Neural cell (in vitro differentiated cells): ENCODE data around the gene PRKCA.

ENCODE experiments used
- EZH2 ChIP-seq: fragments of 200-600, 300-800 bp; shearing (Covaris generic), sonication (generic); IDR thresholded peaks from 2 replicates; pipeline ENCODE4 v1.6.1; 2014; ENCODE audit warnings: antibody characterized with exemption, low read length, borderline replicate concordance, mild to moderate bottlenecking; ENCODE audit not compliant: insufficient read depth, poor library complexity, severe bottlenecking
- TAF1 ChIP-seq: IDR thresholded peaks from 2 replicates; pipeline ENCODE4 v1.6.1; 2012; ENCODE audit warnings: low read depth
- TF ChIP-seq, protein P1 (sequence below): fragments of 450-650 bp; IDR thresholded peaks from 2 replicates; pipeline ENCODE4 v1.5.1; 2014; ENCODE audit warnings: antibody characterized with exemption, mild to moderate bottlenecking, moderate library complexity; ENCODE audit not compliant: poor library complexity, severe bottlenecking

DNA sequence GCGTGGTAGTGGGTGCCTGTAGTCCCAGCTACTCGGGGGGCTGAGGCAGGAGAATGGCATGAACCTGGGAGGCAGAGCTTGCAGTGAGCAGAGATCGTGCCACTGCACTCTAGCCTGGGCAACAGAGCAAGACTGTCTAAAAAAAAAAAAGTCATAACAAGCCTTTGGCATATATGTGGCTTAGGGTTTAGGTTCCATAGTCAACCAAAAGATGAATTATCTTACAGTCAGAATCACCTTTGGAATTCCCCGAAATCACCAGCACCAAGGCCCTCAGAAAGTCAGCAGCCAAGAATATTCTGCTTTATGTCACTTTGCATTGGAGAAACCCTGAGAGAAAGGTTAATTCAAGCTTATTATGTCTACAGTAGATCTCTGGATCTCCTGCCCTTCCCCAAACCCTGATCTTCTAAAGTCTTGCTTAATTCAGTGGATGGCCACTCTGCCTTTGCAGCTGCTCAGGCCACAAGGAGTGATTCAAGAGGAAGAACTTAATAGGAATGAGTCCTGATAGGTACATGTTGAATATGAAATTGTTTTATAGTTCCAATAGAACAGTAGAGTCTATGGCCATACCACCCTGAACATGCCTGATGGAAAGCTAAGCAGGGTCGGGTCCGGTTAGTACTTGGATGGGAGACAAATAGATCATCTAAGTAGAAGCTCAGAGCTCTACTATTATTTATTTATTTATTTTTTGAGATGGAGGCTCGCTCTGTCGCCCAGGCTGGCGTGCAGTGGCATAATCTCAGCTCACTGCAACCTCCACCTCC is 336.5 kb downstream of the PRKCA start:
- TF ChIP-seq TAF1 (no peak), EZH2 (no peak)
- TF ChIP-seq, protein P1, sequence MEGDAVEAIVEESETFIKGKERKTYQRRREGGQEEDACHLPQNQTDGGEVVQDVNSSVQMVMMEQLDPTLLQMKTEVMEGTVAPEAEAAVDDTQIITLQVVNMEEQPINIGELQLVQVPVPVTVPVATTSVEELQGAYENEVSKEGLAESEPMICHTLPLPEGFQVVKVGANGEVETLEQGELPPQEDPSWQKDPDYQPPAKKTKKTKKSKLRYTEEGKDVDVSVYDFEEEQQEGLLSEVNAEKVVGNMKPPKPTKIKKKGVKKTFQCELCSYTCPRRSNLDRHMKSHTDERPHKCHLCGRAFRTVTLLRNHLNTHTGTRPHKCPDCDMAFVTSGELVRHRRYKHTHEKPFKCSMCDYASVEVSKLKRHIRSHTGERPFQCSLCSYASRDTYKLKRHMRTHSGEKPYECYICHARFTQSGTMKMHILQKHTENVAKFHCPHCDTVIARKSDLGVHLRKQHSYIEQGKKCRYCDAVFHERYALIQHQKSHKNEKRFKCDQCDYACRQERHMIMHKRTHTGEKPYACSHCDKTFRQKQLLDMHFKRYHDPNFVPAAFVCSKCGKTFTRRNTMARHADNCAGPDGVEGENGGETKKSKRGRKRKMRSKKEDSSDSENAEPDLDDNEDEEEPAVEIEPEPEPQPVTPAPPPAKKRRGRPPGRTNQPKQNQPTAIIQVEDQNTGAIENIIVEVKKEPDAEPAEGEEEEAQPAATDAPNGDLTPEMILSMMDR = no peak
